Activated gamma-delta T cell treated with Interleukin-2 at 50 U/mL for 16 hours (primary cell): Measurements from ENCODE around the gene RIOK2.

ENCODE experiments used
- DNase-seq: peaks from one replicate; pipeline ENCODE4 v3.0.0-alpha.2; 2020

The RIOK2 gene

DNA sequence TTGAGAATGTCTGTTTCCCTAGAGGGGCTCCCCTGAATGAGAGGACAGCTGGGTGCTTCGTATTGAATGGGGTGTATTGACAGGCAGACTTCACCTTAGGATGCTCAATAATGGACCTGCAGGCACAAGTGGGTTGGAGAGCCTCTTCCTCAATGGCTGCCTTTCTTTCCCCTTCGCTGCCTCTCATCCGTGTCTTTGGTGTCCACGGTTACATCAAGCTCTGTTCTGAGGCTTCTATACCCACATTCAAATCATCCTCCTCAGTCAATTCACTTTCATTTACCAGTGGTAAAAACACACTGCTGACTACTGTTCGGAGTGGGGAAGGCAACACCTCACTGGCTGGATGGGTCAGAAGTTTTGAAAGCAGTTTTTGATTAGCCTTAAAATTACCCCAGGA lies 61.2 kb downstream of the RIOK2 start:
- DNase-seq: no peak

DNA sequence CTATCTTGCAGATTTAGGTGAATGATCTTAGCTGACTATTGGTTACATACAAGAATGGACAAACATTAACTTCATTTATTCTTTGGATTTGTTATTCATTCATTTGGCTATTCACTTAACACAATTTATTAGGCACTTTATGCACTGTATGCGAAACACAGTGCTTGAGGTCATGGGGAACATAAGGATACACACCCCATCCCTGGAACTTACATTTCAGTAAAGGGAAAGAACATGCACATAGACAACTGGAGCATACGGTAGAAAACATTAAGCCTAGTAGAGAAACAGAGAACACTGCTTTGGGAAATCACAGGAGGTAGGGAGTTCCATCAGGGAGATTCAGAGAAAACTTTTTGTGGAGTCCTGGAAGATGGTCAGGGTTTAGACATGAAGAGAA lies 62.9 kb downstream of the RIOK2 start:
- no peak for DNase-seq

DNA sequence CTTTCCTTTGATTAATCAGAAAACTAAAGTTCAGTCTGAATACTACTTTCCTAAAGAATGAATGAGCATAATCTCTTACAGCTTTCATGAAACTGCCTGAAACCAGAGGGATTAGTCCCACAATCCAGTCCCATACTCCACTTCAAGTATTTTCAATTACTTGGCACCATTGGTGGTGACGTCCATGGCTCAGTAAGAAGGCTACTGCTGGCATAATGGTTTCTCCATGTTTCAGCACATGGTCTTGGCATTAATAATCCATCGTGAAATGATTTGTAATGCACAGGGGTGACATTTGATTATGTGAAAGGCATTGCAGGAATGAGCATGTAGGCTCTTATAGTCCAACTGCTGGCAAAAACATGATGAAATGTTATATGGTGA lies 64.0 kb downstream of the RIOK2 start:
- no peak for DNase-seq

DNA sequence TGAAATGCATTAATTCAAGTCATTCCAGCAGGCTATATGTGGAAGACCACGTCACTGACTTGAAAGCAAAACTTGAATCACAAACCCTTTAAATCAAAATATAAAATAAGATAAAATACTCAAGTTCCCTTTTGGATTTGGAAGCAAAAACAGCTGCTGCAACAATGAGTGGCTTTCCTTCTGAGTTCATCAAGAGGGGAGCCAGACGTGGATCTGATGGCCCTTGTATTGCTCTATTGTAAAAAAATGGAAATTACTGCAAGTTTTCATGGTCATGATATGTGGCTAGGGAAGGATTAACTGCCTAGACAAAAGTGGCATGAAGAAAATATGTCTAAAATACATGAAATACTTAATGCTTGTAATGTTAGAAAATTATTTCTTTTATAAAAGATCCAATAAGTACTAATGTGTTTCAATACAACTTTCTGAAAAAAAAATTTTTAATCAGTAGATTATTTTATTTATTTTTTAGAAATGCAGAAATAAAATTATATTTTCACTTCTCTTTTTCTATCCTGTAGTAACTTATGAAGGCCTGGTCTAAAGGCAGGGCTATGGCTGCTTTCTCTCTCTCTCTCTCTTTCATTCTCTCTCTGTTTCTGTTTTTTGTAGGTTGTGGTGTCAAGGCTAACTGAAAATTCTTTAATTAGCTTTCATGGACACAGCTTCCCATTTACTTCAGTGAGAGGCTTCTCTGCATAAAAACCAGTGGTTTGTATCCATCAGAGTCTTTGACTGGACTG lies 64.6 kb downstream of the RIOK2 start:
- DNase-seq: no peak

DNA sequence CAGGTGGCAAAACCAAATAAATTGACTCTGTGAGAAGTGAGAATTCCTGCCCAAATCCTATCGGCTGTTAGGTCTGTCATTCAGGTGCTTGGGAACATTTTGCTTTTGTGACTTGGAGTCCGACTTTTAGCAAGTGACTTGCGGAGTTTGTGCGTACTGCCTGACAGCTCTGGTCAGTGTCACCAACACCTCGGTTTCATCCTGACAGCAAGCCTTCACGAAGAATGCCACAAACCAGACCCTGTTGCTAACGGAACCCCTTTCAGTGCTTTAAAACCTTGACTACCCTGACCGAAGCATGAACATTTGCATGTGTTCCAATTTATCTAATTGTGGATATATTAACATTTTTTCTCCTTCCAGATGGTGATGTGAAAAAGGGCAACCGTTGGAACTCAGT lies 67.1 kb downstream of the RIOK2 start:
- DNase-seq: no peak

DNA sequence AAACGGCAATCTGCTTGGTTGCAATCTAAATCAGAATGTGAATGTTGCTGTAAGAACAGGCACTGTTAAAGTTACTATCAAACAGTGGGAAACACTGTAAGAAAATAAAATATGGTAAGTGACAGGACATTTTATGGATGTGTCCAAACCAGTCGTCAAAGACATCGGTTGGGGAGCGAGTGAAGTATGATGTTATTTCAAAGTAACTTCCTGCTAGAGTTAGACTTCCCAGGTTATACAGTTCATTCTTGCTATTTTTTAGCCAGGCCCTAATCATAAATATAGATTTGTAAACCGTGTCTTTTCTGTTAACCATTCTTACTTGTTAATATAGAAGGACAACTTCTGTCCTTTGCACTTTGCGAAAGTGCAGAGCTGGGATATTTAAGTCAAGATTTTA lies 70.8 kb downstream of the RIOK2 start:
- DNase-seq: no peak

DNA sequence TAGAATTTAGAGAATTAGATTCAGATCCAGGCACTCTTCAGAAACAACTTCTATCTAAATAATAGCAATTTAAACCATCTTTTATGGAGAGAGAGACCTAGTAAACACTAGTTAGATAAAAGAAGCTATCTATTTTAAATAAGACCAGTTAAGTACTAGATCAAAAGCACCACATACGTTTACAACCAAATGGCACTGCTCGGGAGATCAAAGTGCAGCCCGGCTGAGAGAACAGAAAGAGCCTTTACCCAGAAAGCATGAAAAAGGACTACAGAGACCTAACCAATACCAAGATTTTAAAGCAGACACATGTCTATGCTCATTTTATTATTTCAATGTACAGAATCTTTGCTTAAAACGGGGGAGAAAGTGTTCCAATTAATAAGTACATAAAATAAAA lies 71.4 kb downstream of the RIOK2 start:
- no peak for DNase-seq

DNA sequence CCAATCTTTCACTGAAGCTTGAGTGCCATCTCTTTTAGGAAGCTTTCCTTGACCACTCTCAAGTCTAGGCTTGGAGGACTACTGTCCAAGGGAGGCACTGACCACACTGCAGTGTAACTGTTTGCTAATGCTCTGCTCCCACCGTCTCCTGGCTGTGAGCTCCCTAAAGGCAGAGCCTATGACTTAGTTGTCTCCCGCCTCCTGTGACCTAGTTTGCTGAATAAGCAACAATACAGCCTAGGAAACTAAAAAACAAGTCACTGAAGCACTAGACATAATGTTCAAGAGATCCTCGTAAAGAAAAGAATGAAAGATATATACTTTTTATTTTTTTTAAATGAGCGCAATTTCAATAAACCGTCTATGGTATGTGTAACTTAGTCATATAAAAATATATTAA lies 72.0 kb downstream of the RIOK2 start:
- DNase-seq: no peak
